PFSK-1 (cell line): ENCODE measurements around the gene FLT4.

ENCODE experiments used
- FOXP2 ChIP-seq: optimal IDR thresholded peaks from 2 replicates; pipeline ENCODE3; 2011; ENCODE audit warnings: borderline replicate concordance, control low read depth, inconsistent platforms; ENCODE audit not compliant: insufficient read depth; ENCODE audit errors: extremely low read length, extremely low read depth
- POLR2AphosphoS5 ChIP-seq: IDR thresholded peaks from 2 replicates; pipeline ENCODE4 v1.6.1; 2012; ENCODE audit warnings: low read depth, mild to moderate bottlenecking, control low read depth, low read length, moderate library complexity
- REST ChIP-seq, 2 experiments: IDR thresholded peaks; 2 replicates each; pipeline versions ENCODE4 v1.6.1 to v1.8.0; 2011 to 2012; ENCODE audit warnings: low read depth in 2 of 2, low read length in 2 of 2, control low read depth in 1 of 2, inconsistent platforms in 1 of 2, mild to moderate bottlenecking in 1 of 2, moderate library complexity in 1 of 2; ENCODE audit not compliant: insufficient read depth in 1 of 2
- SIN3A ChIP-seq: IDR thresholded peaks from 2 replicates; pipeline ENCODE4 v1.6.1; 2012; ENCODE audit warnings: mild to moderate bottlenecking, low read length, moderate library complexity, borderline replicate concordance; ENCODE audit not compliant: insufficient read depth
- TAF1 ChIP-seq: IDR thresholded peaks from 2 replicates; pipeline ENCODE4 v1.6.1; 2012; ENCODE audit warnings: low read length, control low read depth, borderline replicate concordance; ENCODE audit not compliant: insufficient read depth

- no peak for TF ChIP-seq SIN3A
- TF ChIP-seq TAF1, result no peak
- TF ChIP-seq FOXP2, result no peak
- no peak for TF ChIP-seq REST (IDR thresholded peaks at IDR 0.05; ENCODE audit: insufficient read depth in 1 of 2, low read depth in 2 of 2, low read length in 2 of 2)
- TF ChIP-seq POLR2AphosphoS5, result no peak
These were observed 24.8 kb downstream of the FLT4 start for GRCh38 chr5:180624587-180624986.
